IMR-90 (cell line): ENCODE measurements around the gene ALDH2. TPM values are rescaled to one million over a fixed set of nuclear protein-coding genes. Genes with fewer than 3 reads are reported as not detected.

Experiments used
- ATAC-seq: fragments of 200-7000 bp; cut with Tn5 transposase; 2 replicates; pipeline ENCODE4 v1.9.1; 2020; ENCODE audit warnings: low read depth, mild to moderate bottlenecking, moderate library complexity
- BruUV-seq: library from RNA; stranded (reverse); fragments of 400-500 nt; replicated peaks from 2 replicates; lab custom pipeline; 2021; lab: Mats Ljungman, UMichigan
- CTCF ChIA-PET: fragments of 300-600 bp; formaldehyde crosslinking; extraction: SDS; loops from one replicate; lab custom pipeline; 2021; ENCODE audit warnings: antibody characterized with exemption; lab: Yijun Ruan, JAX
- POLR2A ChIA-PET: fragments of 300-600 bp; sonication (Branson Sonifier 250); formaldehyde crosslinking; loops from one replicate; lab custom pipeline; 2022; ENCODE audit warnings: antibody characterized with exemption; ENCODE audit not compliant: unreplicated experiment; lab: Charles Lee
- DNase-seq: peaks from one replicate; pipeline ENCODE4 v3.0.0; 2013
- H2AFZ ChIP-seq: replicated peaks from 2 replicates; pipeline ENCODE3; 2013; ENCODE audit warnings: low read length, mild to moderate bottlenecking; ENCODE audit not compliant: poor library complexity
- H2AK5ac ChIP-seq: 2 replicates; pipeline ENCODE4 v1.6.1; 2013; ENCODE audit warnings: low read depth, low read length, inconsistent platforms
- H2AK9ac ChIP-seq: replicated peaks from 2 replicates; pipeline ENCODE3; 2013; ENCODE audit warnings: mild to moderate bottlenecking, low read depth, low read length, moderate library complexity; ENCODE audit not compliant: poor library complexity
- H2BK120ac ChIP-seq: 2 replicates; pipeline ENCODE4 v1.6.1; 2013; ENCODE audit warnings: low read depth, low read length, inconsistent platforms
- H2BK15ac ChIP-seq: 3 replicates; pipeline ENCODE4 v1.6.1; 2013; ENCODE audit warnings: low read depth, low read length, inconsistent platforms
- H2BK20ac ChIP-seq: 2 replicates; pipeline ENCODE4 v1.6.1; 2013; ENCODE audit warnings: low read depth, mild to moderate bottlenecking, inconsistent platforms, low read length, moderate library complexity
- H2BK5ac ChIP-seq: 2 replicates; pipeline ENCODE4 v1.6.1; 2013; ENCODE audit warnings: mild to moderate bottlenecking, low read depth, low read length, inconsistent platforms; ENCODE audit not compliant: poor library complexity, severe bottlenecking
- H3K14ac ChIP-seq: replicated peaks from 2 replicates; pipeline ENCODE4 v1.6.1; 2013; ENCODE audit warnings: low read depth, low read length, inconsistent platforms
- H3K18ac ChIP-seq: 2 replicates; pipeline ENCODE4 v1.6.1; 2013; ENCODE audit warnings: low read depth, low read length, control low read depth
- H3K23ac ChIP-seq: 2 replicates; pipeline ENCODE4 v1.6.1; 2013; ENCODE audit warnings: low read depth, low read length, inconsistent platforms
- H3K27ac ChIP-seq: 2 replicates; pipeline ENCODE4 v1.5.1; 2013; ENCODE audit warnings: mild to moderate bottlenecking, control low read depth, low read length; ENCODE audit not compliant: insufficient read depth
- H3K27me3 ChIP-seq: 2 replicates; pipeline ENCODE4 v1.6.1; 2013; ENCODE audit warnings: low read length; ENCODE audit not compliant: control insufficient read depth, insufficient read depth
- H3K36me3 ChIP-seq: 2 replicates; pipeline ENCODE4 v1.6.1; 2013; ENCODE audit warnings: low read length, mixed read lengths; ENCODE audit not compliant: control insufficient read depth, insufficient read depth
- H3K4ac ChIP-seq: 2 replicates; pipeline ENCODE4 v1.6.1; 2013; ENCODE audit warnings: low read depth, low read length, inconsistent platforms
- H3K4me1 ChIP-seq: 2 replicates; pipeline ENCODE4 v1.6.1; 2013; ENCODE audit warnings: low read length, mixed read lengths; ENCODE audit not compliant: control insufficient read depth, insufficient read depth
- H3K4me2 ChIP-seq: 2 replicates; pipeline ENCODE4 v1.6.1; 2013; ENCODE audit warnings: low read depth, mild to moderate bottlenecking, control low read depth, low read length, moderate library complexity
- H3K4me3 ChIP-seq: 2 replicates; pipeline ENCODE4 v1.5.1; 2013; ENCODE audit warnings: low read depth, mild to moderate bottlenecking, control low read depth, low read length, moderate library complexity; ENCODE audit not compliant: insufficient read depth
- H3K56ac ChIP-seq: 2 replicates; pipeline ENCODE4 v1.6.1; 2013; ENCODE audit warnings: low read length, inconsistent platforms; ENCODE audit not compliant: insufficient read depth; ENCODE audit errors: extremely low read depth
- H3K79me1 ChIP-seq, 2 experiments: 2 replicates each; pipeline ENCODE4 v1.6.1; 2013; ENCODE audit warnings: low read length in 2 of 2, inconsistent platforms in 1 of 2, low read depth in 1 of 2
- H3K9ac ChIP-seq: 2 replicates; pipeline ENCODE4 v1.6.1; 2013; ENCODE audit warnings: low read depth, low read length, control low read depth
- H3K9me1 ChIP-seq: 2 replicates; pipeline ENCODE4 v1.6.1; 2013; ENCODE audit warnings: low read length, inconsistent platforms; ENCODE audit not compliant: insufficient read depth
- H3K9me3 ChIP-seq: 2 replicates; pipeline ENCODE4 v1.6.1; 2013; ENCODE audit warnings: low read length; ENCODE audit not compliant: control insufficient read depth, insufficient read depth
- H4K20me1 ChIP-seq: 2 replicates; pipeline ENCODE4 v1.6.1; 2013; ENCODE audit warnings: low read length, inconsistent platforms; ENCODE audit not compliant: insufficient read depth
- H4K5ac ChIP-seq: 2 replicates; pipeline ENCODE4 v1.6.1; 2013; ENCODE audit warnings: mild to moderate bottlenecking, low read depth, low read length, control low read depth
- H4K8ac ChIP-seq, 2 experiments: 2 replicates each; pipeline ENCODE4 v1.6.1; 2013; ENCODE audit warnings: low read depth in 2 of 2, low read length in 2 of 2, control low read depth in 1 of 2, inconsistent platforms in 1 of 2
- H4K91ac ChIP-seq: 2 replicates; pipeline ENCODE4 v1.6.1; 2013; ENCODE audit warnings: low read depth, low read length, inconsistent platforms; ENCODE audit not compliant: insufficient read depth
- CHD1 ChIP-seq: IDR thresholded peaks from 2 replicates; pipeline ENCODE4 v1.6.1; 2012; ENCODE audit warnings: low read depth, low read length, improper control_type of control experiment
- NFE2L2 ChIP-seq: fragments of 150-350 bp; IDR thresholded peaks from 2 replicates; pipeline ENCODE4 v1.6.1; 2016; ENCODE audit warnings: low read depth, mild to moderate bottlenecking, low read length
- WGBS, 2 experiments: methylation state at CpG; one replicate each; pipeline versions ENCODE4 v1.1.5 to v1.1.7; 2013; ENCODE audit warnings: missing lambda C conversion rate in 2 of 2; ENCODE audit not compliant: insufficient read length in 1 of 2; ENCODE audit errors: extremely low coverage in 2 of 2; 5-methylcytosine and 5-hydroxymethylcytosine counted together
- dilution Hi-C: fragments of 300-500 bp; cut with HindIII; formaldehyde crosslinking; loops from one replicate; pipeline ENCODE4 v1.14.3; 2018; ENCODE audit warnings: low sequenced_read_pairs; ENCODE audit not compliant: unreplicated experiment
- in situ Hi-C: fragments of 300-500 bp; cut with MboI; formaldehyde crosslinking; loops from 3 replicates; pipeline ENCODE4 v1.14.3; 2019; ENCODE audit warnings: low sequenced_read_pairs, inconsistent platforms, mixed read lengths
- intact Hi-C: fragments of 100-400 bp; cut with micrococcal nuclease; formaldehyde crosslinking; loops from 2 replicates; pipeline ENCODE4 v1.10.0; 2022
- polyA plus RNA-seq, 3 experiments: library from polyadenylated mRNA; depleted of rRNA; stranded (reverse); fragments of >200 nt; gene quantifications; 2 replicates each; pipeline ENCODE4 v1.2.3, GENCODE V29; 2012; ENCODE audit warnings: low replicate concordance in 1 of 3
- total RNA-seq: library from RNA; depleted of rRNA; stranded (reverse); fragments of >200 nt; gene quantifications from 2 replicates; pipeline ENCODE4 v1.2.3, GENCODE V29; 2012

Gene ALDH2
- total and polyA plus RNA-seq, 2 of the 4 experiments (the other 2 are of a cell fraction) = 16.0 to 41.2 TPM

DNA sequence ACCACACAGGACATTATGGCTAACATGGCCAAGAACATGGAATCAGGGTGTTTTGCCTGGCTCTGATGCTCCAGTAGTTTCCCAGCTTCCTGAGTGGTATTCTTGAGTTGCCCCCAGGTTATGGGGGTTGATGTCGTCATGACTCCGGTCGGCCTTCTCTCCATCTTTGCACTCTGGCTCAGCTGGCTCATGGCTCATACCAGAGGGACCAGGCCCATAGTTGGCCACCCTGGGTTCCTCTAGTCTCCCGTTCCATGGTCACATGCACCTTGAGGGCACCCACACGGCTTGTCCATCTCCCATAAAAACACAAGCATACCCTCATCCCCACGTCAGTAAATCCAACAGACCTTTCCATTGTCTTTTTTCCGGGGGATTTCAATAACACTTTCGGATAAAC is 51.6 kb downstream of the ALDH2 start:
- no peaks in the 10 kb centered on the region for H3K9me3 ChIP-seq
- no peaks in the 10 kb centered on the region for H3K4me1 ChIP-seq
- BruUV-seq = no TSS peak
- H2BK20ac ChIP-seq = no peak overlapping the region
- no peak overlapping the region for H3K23ac ChIP-seq
- no peak for TF ChIP-seq NFE2L2
- no peak for TF ChIP-seq CHD1
- H3K9me1 ChIP-seq = no peaks in the 10 kb centered on the region
- no peak overlapping the region for H2BK15ac ChIP-seq
- H2AK5ac ChIP-seq = no peak overlapping the region
- H2AK9ac ChIP-seq = no peak overlapping the region
- no peaks in the 10 kb centered on the region for H3K36me3 ChIP-seq
- in situ Hi-C loops (no loop called here), dilution Hi-C loops (no loop called here), intact Hi-C loops (no loop called here)
- H3K56ac ChIP-seq = no peak overlapping the region
- H3K9ac ChIP-seq = no peak overlapping the region
- H4K8ac ChIP-seq = no peak overlapping the region
- H2BK5ac ChIP-seq = no peak overlapping the region
- ChIA-PET POLR2A (no interaction called here), CTCF (no interaction called here)
- no peak overlapping the region for H2AFZ ChIP-seq
- H3K4ac ChIP-seq = no peak overlapping the region
- H4K5ac ChIP-seq = no peak overlapping the region
- no peak for ATAC-seq
- no peak overlapping the region for H4K91ac ChIP-seq
- H3K18ac ChIP-seq = no peak overlapping the region
- no peak overlapping the region for H2BK120ac ChIP-seq
- no peak for DNase-seq
- H4K20me1 ChIP-seq = no peaks in the 10 kb centered on the region
- WGBS, 2 experiments = no CpG with 5 or more reads among the region's 8 CpGs
- no peak overlapping the region for H3K14ac ChIP-seq
- H3K79me1 ChIP-seq = no peaks in the 10 kb centered on the region
- no peak overlapping the region for H3K27ac ChIP-seq
- peaks cover 8% of the 10 kb centered on the region for H3K27me3 ChIP-seq
- no peak overlapping the region for H3K4me2 ChIP-seq
- no peak overlapping the region for H3K4me3 ChIP-seq
